Panc1 (cell line): ENCODE results near the gene OLFM3. TPM values are rescaled to one million over a fixed set of nuclear protein-coding genes. Genes with fewer than 3 reads are reported as not detected.

Source experiments
- ATAC-seq: fragments of 200-7000 bp; cut with Tn5 transposase; 2 replicates; pipeline ENCODE4 v1.9.1; 2020; ENCODE audit warnings: mild to moderate bottlenecking, moderate library complexity
- BruUV-seq: library from RNA; stranded (reverse); fragments of 400-500 nt; replicated peaks from 2 replicates; lab custom pipeline; 2021; lab: Mats Ljungman, UMichigan
- CTCF ChIA-PET: fragments of 300-600 bp; sonication (Branson Sonifier 250); formaldehyde crosslinking; loops from one replicate; lab custom pipeline; 2022; ENCODE audit warnings: antibody characterized with exemption; lab: Charles Lee
- POLR2A ChIA-PET: fragments of 300-600 bp; sonication (Branson Sonifier 250); formaldehyde crosslinking; loops from one replicate; lab custom pipeline; 2022; ENCODE audit warnings: antibody characterized with exemption; lab: Charles Lee
- DNase-seq: peaks from one replicate; pipeline ENCODE4 v3.0.0-alpha.2; 2010; ENCODE audit warnings: low read depth, low spot score
- H3K27ac ChIP-seq: 2 replicates; pipeline ENCODE4 v1.5.1; 2011; ENCODE audit warnings: mild to moderate bottlenecking, low read length, inconsistent platforms
- H3K27me3 ChIP-seq: fragments of 200-500 bp; sonication (Bioruptor generic); 2 replicates; pipeline ENCODE4 v1.6.0; 2014; ENCODE audit warnings: low read length, inconsistent platforms; ENCODE audit not compliant: control insufficient read depth, insufficient read depth
- H3K36me3 ChIP-seq: fragments of 200-500 bp; sonication (Bioruptor generic); 2 replicates; pipeline ENCODE4 v1.5.1; 2014; ENCODE audit warnings: inconsistent platforms, mild to moderate bottlenecking, low read length, moderate library complexity; ENCODE audit not compliant: control insufficient read depth, insufficient read depth
- H3K4me1 ChIP-seq: 2 replicates; pipeline ENCODE4 v1.5.1; 2011; ENCODE audit warnings: inconsistent platforms, mild to moderate bottlenecking, low read length, moderate library complexity; ENCODE audit not compliant: control insufficient read depth, insufficient read depth
- H3K4me3 ChIP-seq, 2 experiments: 2 replicates each; pipeline ENCODE4 v1.5.1; 2011 to 2012; ENCODE audit warnings: low read depth in 2 of 2, low read length in 2 of 2, mild to moderate bottlenecking in 2 of 2, inconsistent platforms in 1 of 2, moderate library complexity in 1 of 2
- H3K9me3 ChIP-seq: fragments of 200-500 bp; sonication (Bioruptor generic); 2 replicates; pipeline ENCODE4 v1.5.1; 2014; ENCODE audit warnings: low read depth, mild to moderate bottlenecking, inconsistent platforms, low read length, moderate library complexity; ENCODE audit not compliant: control insufficient read depth, insufficient read depth
- CTCF ChIP-seq: fragments of 450-650 bp; IDR thresholded peaks from 2 replicates; pipeline ENCODE4 v1.5.1; 2017; ENCODE audit warnings: mild to moderate bottlenecking
- POLR2AphosphoS5 ChIP-seq: IDR thresholded peaks from 2 replicates; pipeline ENCODE4 v1.6.1; 2012; ENCODE audit warnings: mild to moderate bottlenecking, low read depth, low read length, moderate library complexity
- REST ChIP-seq, 2 experiments: IDR thresholded peaks; 2 replicates each; pipeline ENCODE4 v1.6.1; 2011 to 2012; ENCODE audit warnings: low read depth in 2 of 2, control low read depth in 1 of 2, low read length in 1 of 2, mild to moderate bottlenecking in 1 of 2, moderate library complexity in 1 of 2; ENCODE audit not compliant: insufficient read depth in 1 of 2
- SIN3A ChIP-seq: IDR thresholded peaks from 2 replicates; pipeline ENCODE4 v1.6.1; 2012; ENCODE audit warnings: low read depth, mild to moderate bottlenecking, low read length, moderate library complexity, borderline replicate concordance; ENCODE audit not compliant: insufficient read depth
- TCF7L2 ChIP-seq: IDR thresholded peaks from 2 replicates; pipeline ENCODE4 v1.6.1; 2011; ENCODE audit warnings: mild to moderate bottlenecking, low read depth, low read length, inconsistent platforms
- in situ Hi-C: cut with HindIII; loops from 2 replicates; pipeline ENCODE4 v1.10.0; 2016; ENCODE audit warnings: low sequenced_read_pairs, low pct_unique_long_range_greater_than_20kb
- intact Hi-C: fragments of 100-400 bp; cut with micrococcal nuclease; formaldehyde crosslinking; loops from one replicate; pipeline ENCODE4 v1.10.0; 2022; ENCODE audit not compliant: unreplicated experiment
- total RNA-seq: library from RNA; stranded (reverse); gene quantifications from one replicate; pipeline ENCODE4 v1.2.1, GENCODE V29; 2021; ENCODE audit not compliant: unreplicated experiment

Gene OLFM3
- total RNA-seq, 1 experiment from 2014 or later: not detected

- BruUV-seq: no TSS peak
- DNase-seq (no peak), ATAC-seq (no peak)
- Histone ChIP-seq H3K27me3 (no peaks in the 10 kb centered on the region), H3K36me3 (no peaks in the 10 kb centered on the region), H3K27ac (no peak overlapping the region), H3K4me1 (no peaks in the 10 kb centered on the region), H3K9me3 (no peaks in the 10 kb centered on the region), H3K4me3 (no peak overlapping the region)
- in situ Hi-C loops: no loop called here
- ChIA-PET POLR2A (no interaction called here), CTCF (no interaction called here)
- TF ChIP-seq TCF7L2 (no peak), CTCF (no peak), POLR2AphosphoS5 (no peak), REST (IDR thresholded peaks at IDR 0.05; ENCODE audit: insufficient read depth in 1 of 2, low read depth in 2 of 2, low read length in 1 of 2) (no peak)
- intact Hi-C loops: no loop called here
These were observed 67.9 kb downstream of the OLFM3 start for GRCh38 chr1:101928829-101929228.

- intact Hi-C loops: no loop called here
- CTCF ChIA-PET: no interaction called here
These were observed 72.0 kb downstream of the OLFM3 start for GRCh38 chr1:101924700-101925099.

GRCh38 chr1:101920577-101920976 lies 76.1 kb downstream of the OLFM3 start:
- BruUV-seq: no TSS peak
- no peaks in the 10 kb centered on the region for H3K4me1 ChIP-seq
- no peak overlapping the region for H3K27ac ChIP-seq
- no peak overlapping the region for H3K4me3 ChIP-seq
- ATAC-seq (no peak), DNase-seq (no peak)
- H3K9me3 ChIP-seq: no peaks in the 10 kb centered on the region
- intact Hi-C loops (no loop called here), in situ Hi-C loops (no loop called here)
- ChIA-PET POLR2A (interaction anchor here (0.6 kb wide), 1 partner anchor 44 kb away, joined by 3 read pairs; no protein-coding TSS in a partner anchor), CTCF (no interaction called here)
- no peaks in the 10 kb centered on the region for H3K27me3 ChIP-seq
- no peaks in the 10 kb centered on the region for H3K36me3 ChIP-seq
- TF ChIP-seq REST (IDR thresholded peaks at IDR 0.05; ENCODE audit: insufficient read depth in 1 of 2, low read depth in 2 of 2, low read length in 1 of 2) (no peak), SIN3A (no peak), TCF7L2 (no peak), POLR2AphosphoS5 (no peak), CTCF (no peak)

More at GRCh38 chr1:101924700-101925099, 72.0 kb downstream of the OLFM3 start:
- no peak for ATAC-seq
- no TSS peak for BruUV-seq
- POLR2A ChIA-PET: no interaction called here
- Histone ChIP-seq H3K4me1 (no peaks in the 10 kb centered on the region), H3K4me3 (no peak overlapping the region), H3K27ac (no peak overlapping the region), H3K27me3 (no peaks in the 10 kb centered on the region), H3K36me3 (no peaks in the 10 kb centered on the region), H3K9me3 (no peaks in the 10 kb centered on the region)
- DNase-seq: no peak
- no peak for TF ChIP-seq SIN3A
- TF ChIP-seq POLR2AphosphoS5: no peak
- in situ Hi-C loops: no loop called here
